ENCODE results near the gene BMF. TPM values are rescaled to one million over a fixed set of nuclear protein-coding genes. Genes with fewer than 3 reads are reported as not detected.

BMF gene
- total and polyA plus RNA-seq, 2 donors (not counting 3 experiments of a cell fraction or from before 2014, with no cell fraction given): 8.6 to 9.8 TPM

DNA sequence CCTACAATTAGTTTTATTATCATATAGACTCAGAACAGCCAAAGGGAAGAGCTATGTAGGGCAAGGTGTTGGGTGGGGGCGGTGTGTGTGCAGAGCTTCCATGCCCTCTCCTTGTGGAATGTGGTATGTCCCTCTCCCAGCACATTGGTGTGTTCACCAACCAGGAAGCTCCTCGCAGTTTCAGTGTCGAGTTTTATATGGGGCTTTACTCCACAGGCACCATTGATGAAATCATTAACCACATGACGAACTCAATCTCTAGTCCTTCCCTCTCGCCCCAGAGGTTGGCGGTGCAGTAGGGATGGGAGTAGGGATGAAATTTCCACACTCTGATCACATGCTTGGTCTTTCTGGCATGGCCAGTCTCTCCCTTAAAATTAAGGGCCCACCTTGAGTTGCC is 56.1 kb downstream of the BMF start:
- H3K27ac ChIP-seq (ENCODE audit: insufficient read depth, low read depth, low read length): no peak overlapping the region
- H3K4me3 ChIP-seq (replicated peaks in 1 of 3; ENCODE audit: insufficient read depth in 1 of 3, low read depth in 1 of 3, low read length in 3 of 3): no peak overlapping the region
- H3K27me3 ChIP-seq (ENCODE audit: control insufficient read depth in 2 of 2, insufficient read depth in 2 of 2, low read length in 2 of 2): peaks cover 0 to 3% of the 10 kb centered on the region in 2 experiments
- no TSS peak for BruUV-seq (replicated peaks)
- H3K36me3 ChIP-seq (ENCODE audit: control insufficient read depth in 2 of 2, extremely low read depth in 1 of 2, insufficient read depth in 2 of 2, low read length in 2 of 2): no peaks in the 10 kb centered on the region
- no peak for TF ChIP-seq POLR2AphosphoS5 (IDR thresholded peaks at IDR 0.05; ENCODE audit: insufficient read depth, low read depth, low read length)
- TF ChIP-seq, protein P1, sequence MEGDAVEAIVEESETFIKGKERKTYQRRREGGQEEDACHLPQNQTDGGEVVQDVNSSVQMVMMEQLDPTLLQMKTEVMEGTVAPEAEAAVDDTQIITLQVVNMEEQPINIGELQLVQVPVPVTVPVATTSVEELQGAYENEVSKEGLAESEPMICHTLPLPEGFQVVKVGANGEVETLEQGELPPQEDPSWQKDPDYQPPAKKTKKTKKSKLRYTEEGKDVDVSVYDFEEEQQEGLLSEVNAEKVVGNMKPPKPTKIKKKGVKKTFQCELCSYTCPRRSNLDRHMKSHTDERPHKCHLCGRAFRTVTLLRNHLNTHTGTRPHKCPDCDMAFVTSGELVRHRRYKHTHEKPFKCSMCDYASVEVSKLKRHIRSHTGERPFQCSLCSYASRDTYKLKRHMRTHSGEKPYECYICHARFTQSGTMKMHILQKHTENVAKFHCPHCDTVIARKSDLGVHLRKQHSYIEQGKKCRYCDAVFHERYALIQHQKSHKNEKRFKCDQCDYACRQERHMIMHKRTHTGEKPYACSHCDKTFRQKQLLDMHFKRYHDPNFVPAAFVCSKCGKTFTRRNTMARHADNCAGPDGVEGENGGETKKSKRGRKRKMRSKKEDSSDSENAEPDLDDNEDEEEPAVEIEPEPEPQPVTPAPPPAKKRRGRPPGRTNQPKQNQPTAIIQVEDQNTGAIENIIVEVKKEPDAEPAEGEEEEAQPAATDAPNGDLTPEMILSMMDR (IDR thresholded peaks at IDR 0.05; ENCODE audit: extremely low read depth in 1 of 2, insufficient read depth in 1 of 2, low read depth in 1 of 2, low read length in 2 of 2): no peak
- TF ChIP-seq MYC (IDR thresholded peaks at IDR 0.05; ENCODE audit: low read depth, low read length): no peak
- TF ChIP-seq, protein P2, sequence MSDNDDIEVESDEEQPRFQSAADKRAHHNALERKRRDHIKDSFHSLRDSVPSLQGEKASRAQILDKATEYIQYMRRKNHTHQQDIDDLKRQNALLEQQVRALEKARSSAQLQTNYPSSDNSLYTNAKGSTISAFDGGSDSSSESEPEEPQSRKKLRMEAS (IDR thresholded peaks at IDR 0.05; ENCODE audit: insufficient read depth, insufficient read length): no peak
- TF ChIP-seq EZH2 (IDR thresholded peaks at IDR 0.05; ENCODE audit: borderline replicate concordance, low read depth, low read length, severe bottlenecking): no peak
- TF ChIP-seq POLR2A (IDR thresholded peaks at IDR 0.05; ENCODE audit: low read depth, low read length): no peak
- TF ChIP-seq JUN (IDR thresholded peaks at IDR 0.05; ENCODE audit: borderline replicate concordance, insufficient read depth, insufficient read length, low read depth): no peak
- no peak for TF ChIP-seq FOS (IDR thresholded peaks at IDR 0.05; ENCODE audit: borderline replicate concordance, insufficient read depth, low read length)
- no peak for TF ChIP-seq GATA2 (IDR thresholded peaks at IDR 0.05; ENCODE audit: insufficient read depth, insufficient read length, low read depth, low read length)
- no peak overlapping the region for H2AFZ ChIP-seq (ENCODE audit: low read depth, low read length)
- no peak for DNase-seq (ENCODE audit: low read depth, low spot score)
- no peaks in the 10 kb centered on the region for H4K20me1 ChIP-seq (replicated peaks; ENCODE audit: control insufficient read depth, extremely low read depth, insufficient read depth, low read length)
- ChIA-PET POLR2A (no interaction called here), CTCF (interaction anchor here (0.7 to 2.6 kb wide), 5 partner anchors 52 to 227 kb away, joined by 3 to 10 read pairs (median 5); partner anchors contain the start of gene BMF)
- no peak overlapping the region for H3K4me2 ChIP-seq (ENCODE audit: insufficient read depth, low read length)
- no peaks in the 10 kb centered on the region for H3K9me1 ChIP-seq (replicated peaks; ENCODE audit: control insufficient read depth, extremely low read depth, insufficient read depth, low read length)
- H3K9ac ChIP-seq (replicated peaks; ENCODE audit: extremely low read depth, insufficient read depth, low read length): no peak overlapping the region
- intact Hi-C loops (cut with micrococcal nuclease): no loop called here
- dilution Hi-C loops (cut with MboI; ENCODE audit: extremely low pct_ligation_motif_present, low sequenced_read_pairs): no loop called here
- H3K9me3 ChIP-seq (replicated peaks; ENCODE audit: control insufficient read depth, insufficient read depth, low read length): no peaks in the 10 kb centered on the region
- no peaks in the 10 kb centered on the region for H3K79me2 ChIP-seq (ENCODE audit: control insufficient read depth, insufficient read depth, low read length)
- H3K4me1 ChIP-seq (ENCODE audit: control insufficient read depth, extremely low read depth, insufficient read depth, low read length): peaks cover 8% of the 10 kb centered on the region
- no peak for FAIRE-seq

Data from endothelial cell of umbilical vein (primary cell).